H1 (cell line): ENCODE data around the gene SLC8A3. TPM values are rescaled to one million over a fixed set of nuclear protein-coding genes. Genes with fewer than 3 reads are reported as not detected.

Experiments
- SIX5 ChIP-seq: IDR thresholded peaks from 2 replicates; pipeline ENCODE4 v1.6.1; 2011; ENCODE audit warnings: mild to moderate bottlenecking, low read depth, low read length
- polyA plus RNA-seq, 7 experiments: library from polyadenylated mRNA; depleted of rRNA in 3 of 7; stranded (reverse) in 5 of 7; unstranded in 2 of 7; fragments of >200 nt in 5 of 7; fragments of 200-250 nt in 2 of 7; gene quantifications; 1 replicate in 5 of 7; 2 replicates in 1 of 7; 4 replicates in 1 of 7; pipeline versions ENCODE4 v1.2.1 to v1.2.3, GENCODE V29; 2011 to 2013; ENCODE audit warnings: missing spikeins in 2 of 7, mixed read lengths in 2 of 7
- total RNA-seq: library from RNA; stranded (reverse); fragmentation: NEBNext Ultra II Directional; extraction: Animal tissue kit (Norgen Biotek cat#: 25700); gene quantifications from 2 replicates; pipeline ENCODE4 v1.2.1, GENCODE V29; 2021

The SLC8A3 gene
- total and polyA plus RNA-seq, 2 of the 8 experiments (the other 6 are each of a cell fraction or from before 2014, with no cell fraction given), result 0.38 to 1.1 TPM

GRCh38 chr14:70094631-70095030 is 94.1 kb downstream of the SLC8A3 start (continued):
- TF ChIP-seq SIX5, result no peak
